ENCODE data around the gene GRIFIN.

GRIFIN gene

DNA sequence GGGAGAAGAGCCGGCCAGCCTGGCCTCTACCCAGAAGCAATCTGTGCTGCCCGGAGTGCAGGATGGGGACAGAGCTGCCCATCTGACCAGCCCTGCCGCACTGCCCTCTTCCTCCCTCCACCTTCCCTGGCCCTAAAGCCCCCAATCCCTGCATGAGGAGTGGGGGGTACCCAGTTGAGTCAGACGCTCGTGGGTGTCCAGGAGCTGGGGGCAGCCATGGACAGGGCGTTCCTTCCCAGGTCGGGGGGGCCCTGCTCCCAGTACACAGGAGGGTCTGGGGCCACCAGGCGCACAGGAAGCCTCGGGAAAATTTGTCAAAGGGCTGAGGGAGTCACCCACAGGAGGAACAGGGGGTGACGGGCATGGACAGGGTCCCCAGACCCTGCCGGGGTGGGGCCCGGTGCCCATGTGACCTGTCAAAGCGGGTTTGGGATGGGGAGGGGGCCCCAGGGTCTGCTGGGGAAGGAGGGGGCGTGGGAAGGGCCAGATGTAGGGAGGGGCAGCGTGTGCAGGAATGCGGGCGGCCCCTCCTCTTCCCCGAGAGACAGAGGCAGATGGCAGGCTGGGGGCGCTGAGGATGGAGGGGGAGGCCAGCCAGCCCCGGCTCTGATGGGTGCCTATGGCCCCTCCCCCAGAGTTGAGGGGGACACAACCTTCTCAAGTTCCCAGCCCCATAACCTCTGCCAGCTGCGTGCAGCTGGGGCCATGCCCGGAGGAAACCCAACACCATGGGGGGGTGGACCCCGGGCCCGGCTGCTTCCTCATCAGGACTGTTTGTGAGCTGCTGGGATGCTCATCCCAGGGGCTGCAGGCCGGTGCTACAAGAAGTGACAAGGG is 21.5 kb upstream of the GRIFIN start:
- no peak for DNase-seq

DNA sequence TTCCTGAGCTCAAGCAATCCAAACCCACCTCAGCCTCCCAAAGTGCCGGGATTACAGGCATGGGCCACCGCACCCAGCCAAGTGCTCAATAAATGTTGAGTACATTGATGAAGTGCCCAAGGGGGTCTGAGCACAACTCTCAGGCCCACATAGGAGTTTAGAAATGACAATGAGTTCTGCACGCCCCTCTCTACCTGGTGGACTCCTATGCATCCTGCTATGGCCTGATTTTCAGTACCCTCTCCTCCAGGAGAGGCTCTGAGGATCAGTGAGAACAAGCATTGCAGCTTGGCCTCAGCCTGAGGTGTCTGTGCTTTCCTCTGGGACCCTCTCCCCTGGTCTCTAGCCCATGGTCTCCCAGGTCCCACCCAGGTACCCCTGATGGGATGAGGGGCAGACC is 20.9 kb upstream of the GRIFIN start:
- DNase-seq: no peak

DNA sequence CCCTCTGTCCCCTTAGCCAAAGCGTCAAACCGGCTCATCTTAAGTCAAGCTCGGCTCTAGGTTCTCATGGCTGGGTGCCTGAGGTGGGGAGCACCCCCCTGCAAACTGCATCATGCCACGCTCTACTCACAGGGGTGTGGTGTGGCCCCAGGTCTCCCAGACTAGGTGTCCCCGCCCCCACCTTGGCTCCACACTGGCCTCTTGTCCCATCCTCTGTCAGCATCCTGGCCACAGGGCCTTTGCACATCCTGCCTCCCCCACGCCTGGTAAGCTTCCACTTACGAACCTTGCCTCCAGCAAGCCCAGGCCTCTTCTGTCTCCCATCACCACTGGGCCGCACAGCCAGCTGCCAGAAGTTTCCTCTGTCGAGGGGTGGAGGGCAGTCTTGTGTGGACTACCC is 20.2 kb upstream of the GRIFIN start:
- no peak for DNase-seq

DNA sequence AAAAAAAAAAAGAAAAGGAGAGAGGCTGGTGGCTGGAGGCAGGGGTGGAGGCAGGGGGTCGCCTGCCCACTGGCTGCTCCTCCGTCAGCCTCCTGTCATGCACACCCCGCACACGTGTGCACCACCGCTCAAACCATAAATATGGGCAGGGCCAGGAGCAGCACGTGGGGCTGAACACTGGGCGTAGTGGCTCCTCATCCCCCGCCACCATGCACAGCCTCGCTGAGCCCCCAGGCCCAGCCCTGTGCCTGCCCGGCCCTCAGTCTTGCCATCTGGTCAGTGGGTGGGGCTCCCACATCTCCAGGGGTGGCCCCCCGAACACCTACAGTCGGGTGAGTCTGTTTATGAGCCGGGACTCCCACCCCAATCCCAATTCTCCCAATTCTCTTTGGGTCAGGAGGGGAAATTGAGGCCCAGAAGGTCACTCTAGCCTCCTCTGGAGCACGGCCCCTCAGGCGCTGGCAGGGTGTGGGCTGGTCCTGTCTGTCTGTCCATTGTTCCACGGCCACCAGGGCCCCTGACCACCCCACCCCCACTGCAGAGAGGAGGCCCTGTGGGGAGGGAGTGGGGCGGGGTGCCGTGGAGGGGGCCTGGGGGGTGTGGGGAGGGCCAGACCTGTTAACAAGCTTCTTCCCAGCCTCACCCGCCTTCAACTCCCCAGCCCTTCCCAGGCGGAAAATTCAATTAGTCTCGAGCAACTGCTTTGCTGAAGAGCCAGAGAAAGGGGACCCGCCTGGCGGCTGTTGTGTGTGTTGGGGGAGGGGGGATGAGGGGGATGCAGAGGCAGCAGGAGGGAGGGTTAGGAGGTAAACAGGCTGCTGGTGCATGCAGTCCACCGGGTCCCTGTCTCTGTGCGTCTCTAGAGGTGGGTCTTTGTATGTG is 19.5 kb upstream of the GRIFIN start:
- no peak for DNase-seq

DNA sequence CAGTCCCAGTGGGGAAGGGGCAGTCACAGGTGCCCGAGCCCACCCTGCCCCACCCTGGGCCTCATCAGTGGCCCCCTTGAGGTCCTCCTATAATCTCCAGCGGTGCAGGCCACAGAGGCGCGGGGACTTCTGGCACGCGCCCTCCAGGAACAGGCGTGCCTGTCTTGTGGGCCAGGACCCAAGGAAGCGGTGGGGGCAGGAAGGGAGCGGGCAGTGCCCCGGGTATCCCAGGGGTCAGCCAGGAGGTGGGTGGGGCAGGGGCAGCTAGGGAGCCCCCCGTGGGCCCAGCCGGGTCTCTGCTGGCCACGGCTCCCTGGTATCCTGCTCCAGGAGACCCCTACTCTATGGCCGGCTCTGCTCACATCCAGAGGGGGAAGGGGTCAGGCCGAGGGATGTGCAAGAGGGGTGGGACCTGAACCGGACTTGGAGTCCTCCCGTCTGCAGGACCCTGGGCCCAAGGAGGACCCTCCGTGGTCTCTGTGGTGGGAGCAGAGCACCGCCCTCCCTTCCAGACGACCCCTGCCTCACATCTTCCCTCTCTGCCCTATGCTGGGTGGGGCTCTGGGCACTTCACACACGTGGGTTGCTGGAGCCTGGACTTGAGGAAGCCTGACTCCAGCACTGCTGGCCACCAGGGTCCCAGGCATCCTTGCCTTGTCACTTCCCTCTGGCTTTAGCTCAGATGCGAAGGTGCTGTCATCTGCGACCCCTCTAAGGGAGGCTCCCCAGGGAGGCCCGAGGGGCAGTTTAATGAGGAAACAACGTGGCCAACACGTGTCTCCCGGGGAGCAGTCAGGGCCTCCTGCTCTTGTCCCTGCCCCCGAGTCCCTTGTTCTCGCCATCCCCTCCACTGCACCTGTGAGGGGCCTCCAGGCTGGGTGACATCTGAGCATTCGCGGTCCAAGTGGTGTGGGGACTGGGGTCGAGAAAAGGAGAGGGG is 18.3 kb upstream of the GRIFIN start:
- no peak for DNase-seq

DNA sequence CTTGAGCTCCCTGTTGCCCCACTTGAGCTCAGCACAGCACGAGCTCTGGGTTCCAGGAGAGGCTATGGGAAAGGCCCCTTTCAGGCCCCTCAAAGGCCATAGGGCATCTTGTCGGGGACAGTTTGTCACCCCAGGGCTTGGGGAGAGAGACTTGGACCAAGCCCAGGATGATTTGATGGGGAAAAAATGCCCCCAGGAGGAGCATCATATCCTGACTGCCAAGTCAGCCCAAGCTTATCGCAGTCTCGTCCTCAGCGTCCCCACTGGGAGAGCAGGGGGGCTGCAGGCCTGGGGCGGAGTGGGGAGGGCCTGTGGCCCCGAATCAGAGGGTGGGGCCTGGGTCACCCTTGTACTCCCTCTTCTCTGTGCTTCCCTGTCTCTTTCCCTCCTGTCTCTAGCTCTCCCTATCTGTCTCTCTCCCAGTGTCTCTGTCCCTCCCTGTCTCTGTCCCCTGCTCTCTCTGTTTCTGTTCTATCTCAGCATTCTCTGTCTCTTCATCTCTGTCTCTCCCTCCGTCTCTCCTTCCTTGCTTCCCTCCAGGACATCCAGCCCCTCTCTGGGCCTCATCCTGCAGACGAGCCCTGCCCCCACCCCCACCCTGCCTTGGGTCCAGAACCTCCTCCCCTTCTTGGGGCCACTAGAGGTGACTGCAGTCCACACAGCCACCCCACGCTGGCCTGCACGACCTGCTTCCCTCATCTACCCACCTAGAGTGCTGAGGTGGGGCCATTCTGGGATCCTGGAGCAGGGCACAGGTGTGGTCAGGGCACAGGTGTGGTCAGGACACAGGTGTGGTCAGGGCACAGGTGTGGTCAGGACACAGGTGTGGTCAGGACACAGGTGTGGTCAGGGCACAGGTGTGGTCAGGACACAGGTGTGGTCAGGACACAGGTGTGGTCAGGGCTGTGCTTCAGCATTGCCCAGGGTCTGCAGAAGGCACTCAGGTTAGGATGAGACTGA is 17.3 kb upstream of the GRIFIN start:
- no peak for DNase-seq

DNA sequence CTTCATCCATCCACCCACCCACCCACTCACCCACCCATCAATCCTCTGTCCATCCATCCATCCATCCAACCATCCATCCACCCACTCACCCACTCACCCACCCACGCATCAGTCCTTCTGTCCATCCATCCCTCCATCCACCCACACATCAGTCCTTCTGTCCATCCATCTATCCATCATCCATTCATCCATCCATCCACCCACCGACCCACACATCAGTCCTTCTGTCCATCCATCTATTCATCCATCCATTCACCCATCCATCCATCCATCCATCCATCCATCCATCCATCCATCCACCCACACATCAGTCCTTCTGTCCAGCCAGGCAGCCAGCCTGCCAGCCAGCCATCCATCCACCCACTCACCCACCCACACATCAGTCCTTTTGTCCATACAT is 15.8 kb upstream of the GRIFIN start:
- DNase-seq: no peak

DNA sequence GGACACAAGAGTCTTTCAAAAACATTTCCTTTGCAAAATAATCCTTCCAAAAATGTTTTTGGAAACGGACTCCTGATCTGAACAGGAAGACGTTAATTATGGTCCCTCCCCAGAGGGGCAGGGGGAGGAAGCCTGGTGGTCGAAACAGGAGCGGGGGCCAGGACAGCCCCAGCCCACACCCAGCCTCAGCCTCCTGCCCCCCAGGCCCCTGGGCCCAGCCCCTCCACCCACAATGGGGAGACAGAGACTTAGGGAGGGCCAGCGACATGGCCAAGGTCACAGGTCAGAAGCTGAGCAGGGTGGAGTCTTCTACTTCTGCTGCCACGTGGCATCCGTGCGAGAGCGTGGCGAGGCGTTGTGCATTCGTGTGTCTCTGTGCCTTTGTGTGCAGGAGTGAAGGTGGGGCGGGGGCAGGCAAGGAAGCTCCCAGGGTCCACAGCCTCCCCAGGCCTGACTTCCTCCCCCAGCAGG is 14.0 kb upstream of the GRIFIN start:
- no peak for DNase-seq

DNA sequence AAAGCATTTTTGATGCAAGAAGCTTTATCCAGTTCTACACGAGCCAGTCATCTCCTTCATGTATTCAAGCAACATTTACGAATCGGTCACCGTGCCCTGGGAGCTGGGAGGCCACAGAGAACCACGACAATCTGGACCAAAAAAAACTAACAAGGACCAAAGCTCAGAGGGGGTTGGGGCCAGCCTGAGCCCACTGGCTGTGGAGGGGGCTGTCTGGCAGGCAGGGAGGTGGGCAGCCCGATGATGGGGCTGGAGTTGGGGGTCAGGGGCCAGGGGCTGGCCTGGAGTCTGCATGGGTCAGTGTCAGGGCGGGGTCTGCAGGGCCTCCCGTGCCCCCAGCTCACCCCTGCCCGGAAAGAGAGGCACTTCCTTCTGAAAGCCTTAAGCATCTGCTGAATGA is 12.5 kb upstream of the GRIFIN start:
- DNase-seq: no peak

DNA sequence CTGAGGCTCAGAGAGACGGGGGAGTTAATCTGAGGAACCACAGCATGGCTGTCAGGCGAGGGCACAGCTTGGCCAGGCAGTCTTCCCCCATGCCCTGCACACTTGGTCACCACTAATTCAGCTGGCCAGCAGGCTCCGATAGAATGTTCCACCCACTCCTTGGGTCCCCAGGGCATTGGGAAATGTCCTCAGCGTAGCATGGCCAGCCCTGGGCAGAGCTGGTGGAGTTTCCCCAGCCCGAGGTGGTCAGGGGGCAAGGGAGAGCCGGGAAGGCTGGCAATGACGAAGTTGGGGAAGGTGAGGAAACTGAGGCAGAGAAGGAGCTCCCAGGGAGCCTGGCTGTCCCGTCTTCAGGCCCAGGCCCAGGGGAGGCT is 12.1 kb upstream of the GRIFIN start:
- no peak for DNase-seq

DNA sequence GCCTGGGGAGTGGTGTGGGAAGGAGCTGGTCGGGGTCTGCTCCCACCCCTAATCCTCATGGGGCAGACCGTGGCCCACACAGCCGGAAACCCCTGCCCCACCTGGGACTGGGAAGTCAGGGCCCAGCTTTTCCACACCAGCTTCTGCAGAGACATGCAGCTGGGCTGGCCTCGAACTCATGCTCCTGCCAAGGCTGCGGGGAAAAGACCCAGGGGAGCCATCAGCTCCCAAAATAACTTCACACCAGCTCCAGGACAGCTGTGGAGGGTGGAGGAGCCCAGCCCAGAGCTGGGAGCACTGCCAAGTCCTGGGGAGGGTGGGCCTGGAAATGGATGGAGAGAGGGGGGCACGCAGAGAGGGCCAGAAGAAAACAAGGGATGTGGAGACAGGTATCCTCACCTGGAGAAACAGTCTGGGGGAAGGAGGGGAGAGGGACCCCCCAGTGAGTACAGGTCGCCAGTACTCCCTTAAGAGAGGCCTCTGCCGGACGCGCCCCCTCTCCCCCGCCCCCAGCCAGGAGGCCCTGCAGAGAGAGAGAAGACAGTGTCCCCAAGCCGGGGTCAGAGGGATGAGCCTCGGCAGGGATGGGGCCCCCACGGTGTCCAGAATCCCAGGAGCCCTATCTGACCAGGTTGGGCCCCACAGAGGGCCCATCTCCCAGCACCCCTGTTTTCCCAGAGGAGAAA is 11.5 kb upstream of the GRIFIN start:
- no peak for DNase-seq

DNA sequence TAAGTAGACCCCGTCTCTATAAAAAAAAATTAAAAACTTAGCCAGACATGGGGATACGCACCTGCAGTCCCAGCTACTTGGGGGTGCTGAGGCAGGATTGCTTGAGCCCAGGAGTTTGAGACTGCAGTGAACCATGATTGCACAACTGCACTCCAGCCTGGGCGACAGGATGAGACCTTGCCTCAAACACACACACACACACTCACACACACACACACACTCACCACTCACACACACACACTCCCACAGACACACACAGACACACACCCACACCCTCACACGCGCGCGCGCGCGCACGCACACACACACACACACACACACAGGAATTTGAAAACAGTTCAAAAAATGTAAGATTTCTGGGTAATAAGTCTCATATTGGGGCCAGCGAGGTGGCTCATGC is 8.7 kb upstream of the GRIFIN start:
- no peak for DNase-seq

DNA sequence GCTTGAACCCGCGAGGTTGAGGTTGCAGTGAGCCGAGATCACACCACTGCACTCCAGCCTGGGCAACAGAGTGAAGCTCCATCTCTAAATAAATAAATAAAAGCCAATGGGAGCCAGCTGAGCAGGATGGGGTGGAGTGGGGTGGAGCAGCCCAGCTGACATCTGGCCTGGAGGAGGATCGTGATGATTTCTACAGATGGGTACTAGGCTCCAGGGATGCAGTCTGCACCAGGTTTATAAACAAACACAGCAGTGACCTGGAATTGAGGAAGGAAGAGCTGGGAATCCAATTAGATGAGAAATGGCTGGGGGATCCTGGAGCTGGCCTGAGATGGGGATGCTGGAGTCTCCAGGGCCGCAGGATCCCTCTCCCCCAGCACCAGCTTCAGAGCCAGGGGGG is 7.3 kb upstream of the GRIFIN start:
- DNase-seq: no peak

DNA sequence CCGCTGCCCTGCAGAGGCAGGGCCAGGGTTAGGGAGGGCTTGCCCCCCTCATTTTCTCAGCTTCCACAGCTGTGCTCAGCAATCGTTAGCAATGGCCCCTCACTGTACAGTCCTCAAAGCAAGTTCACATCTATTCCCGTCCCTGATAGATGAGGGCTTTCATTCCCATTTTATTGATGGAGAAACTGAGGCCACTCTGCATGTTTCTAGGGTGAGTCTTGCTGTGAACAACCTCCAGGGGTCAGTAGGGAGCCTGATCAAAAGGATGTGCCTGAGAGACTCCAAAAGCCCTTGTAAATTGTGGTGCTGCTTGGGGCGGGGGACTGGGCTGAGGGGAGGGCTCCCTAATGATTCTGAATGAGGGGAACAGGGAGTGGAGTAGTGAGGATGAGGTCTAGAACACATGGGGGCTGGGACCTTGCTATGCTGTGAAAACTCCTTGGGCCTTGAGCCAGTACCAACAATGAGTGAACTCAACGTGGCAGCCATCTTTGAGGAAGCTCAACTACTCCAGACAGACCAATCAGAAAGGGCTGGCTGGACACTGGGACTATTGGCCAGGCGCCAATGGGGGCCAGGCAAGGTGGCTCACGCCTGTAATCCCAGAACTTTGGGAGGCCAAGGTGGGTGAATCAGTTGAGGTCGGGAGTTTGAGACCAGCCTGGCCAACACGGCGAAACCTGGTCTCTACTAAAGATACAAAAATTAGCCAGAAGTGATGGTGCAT is 6.7 kb upstream of the GRIFIN start:
- no peak for DNase-seq

DNA sequence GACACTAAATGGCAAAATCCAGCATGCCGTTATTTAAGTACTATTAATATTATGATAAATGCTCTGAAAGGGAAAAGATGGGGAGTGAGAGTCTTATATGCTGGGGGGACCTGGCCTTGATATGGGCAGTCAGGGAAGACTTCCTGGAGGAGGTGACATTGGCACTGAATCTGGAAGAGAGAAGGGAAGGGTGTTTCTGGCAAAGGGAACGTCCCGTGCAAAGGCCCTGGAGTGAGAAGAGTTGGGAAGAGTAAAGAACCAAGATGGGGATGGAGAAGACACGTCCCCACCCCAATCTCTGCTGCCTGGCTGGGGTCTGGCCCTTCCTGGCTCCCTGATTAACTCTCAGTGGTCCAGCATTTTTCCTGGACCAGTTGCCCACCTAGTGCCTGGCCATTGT is 5.0 kb upstream of the GRIFIN start:
- no peak for DNase-seq

DNA sequence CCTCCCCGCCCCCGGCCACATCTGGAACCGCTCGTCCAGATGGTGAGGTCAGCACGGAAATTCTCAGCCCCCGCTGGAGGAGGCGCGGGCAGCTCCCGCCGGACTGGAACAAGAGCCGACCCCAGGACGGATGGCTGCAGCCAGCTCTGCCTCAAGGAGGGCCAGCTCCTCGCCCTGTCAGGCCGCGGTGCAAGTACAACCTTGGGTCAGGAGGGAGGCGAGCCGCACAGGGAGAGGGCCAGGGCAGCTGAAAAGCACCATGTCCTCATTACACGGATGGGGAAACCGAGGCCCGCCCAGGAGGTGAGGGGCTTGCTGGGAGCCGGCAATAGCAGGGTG is 3.8 kb upstream of the GRIFIN start:
- no peak for DNase-seq

DNA sequence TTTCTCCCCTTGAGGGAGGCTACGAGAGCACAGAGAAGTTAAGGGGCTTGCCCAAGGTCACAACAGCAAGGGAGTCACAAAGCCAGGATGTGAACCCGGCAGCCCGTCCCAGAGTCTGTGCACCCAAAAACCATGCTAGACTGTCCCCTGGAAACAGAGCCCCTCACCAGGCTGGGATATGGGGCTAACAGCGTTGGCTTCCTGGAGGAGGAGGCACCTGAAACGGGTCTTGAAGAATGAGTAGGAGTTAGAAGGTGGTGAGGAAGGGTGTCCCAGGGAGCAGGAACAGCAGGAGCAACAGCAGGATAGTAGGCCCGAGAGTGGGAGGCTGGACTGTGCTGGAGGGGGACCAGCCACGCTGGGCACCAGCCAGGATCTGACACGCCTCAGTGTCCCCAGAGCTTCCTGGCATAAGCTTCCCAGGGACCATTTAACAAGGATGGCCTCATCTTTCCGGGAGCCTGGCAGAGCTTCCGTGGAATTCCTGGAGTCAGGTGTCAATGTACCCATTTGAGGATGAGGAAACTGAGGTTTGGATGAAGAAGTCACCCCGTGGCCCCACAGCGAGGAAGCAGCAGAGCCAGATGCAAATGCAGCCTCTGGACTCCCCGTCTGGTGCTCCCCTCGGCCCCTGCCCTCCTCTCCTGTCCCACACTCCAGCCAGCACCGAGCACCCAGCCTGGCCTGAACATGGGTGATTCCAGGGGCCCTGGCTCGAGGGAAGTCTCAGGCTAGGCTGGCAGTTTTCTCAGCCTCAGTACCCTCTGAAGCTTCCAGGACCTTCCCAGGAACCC is 3.3 kb upstream of the GRIFIN start:
- DNase-seq: no peak

DNA sequence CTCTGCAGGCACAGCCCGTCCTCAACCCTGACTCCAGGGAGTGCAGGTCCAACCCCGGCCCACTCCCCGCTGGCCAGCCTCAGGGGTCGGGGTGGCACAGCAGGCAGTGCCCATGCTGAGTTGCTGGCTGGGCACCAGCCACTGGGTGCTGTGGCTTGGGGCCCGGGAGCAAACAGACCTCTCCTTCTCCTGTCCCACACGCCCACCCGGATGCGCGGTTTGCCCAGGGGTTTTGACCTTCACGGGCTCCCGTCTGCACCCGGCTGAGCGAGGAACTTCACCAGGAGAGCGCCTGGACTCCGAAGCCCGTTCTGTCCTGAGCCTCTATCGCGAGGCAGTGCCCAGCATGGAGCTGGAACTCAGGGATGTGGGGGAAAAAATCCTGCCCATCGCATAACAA is 2.6 kb upstream of the GRIFIN start:
- no peak for DNase-seq

DNA sequence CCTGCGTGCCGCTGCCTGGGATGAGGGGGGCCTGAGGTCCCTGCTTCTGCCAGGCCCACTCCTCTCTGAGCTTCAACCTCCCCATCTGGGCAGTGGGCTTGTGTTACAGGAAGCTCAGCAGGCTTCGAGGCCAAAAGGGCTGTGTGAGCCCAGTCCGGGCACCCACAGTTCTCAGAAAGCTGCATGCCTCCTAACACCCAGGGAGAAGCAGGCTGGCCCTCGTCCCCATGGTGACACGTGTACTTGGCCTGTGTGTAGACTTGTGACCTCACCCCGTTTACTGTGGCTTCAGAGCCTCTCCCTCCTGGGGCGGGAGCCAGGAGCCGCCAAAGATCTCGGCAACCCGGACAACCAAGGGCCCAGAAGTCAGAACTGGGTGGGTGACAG is 2.2 kb upstream of the GRIFIN start:
- no peak for DNase-seq
